ENCODE measurements around the gene C12orf43.

The C12orf43 gene

DNA sequence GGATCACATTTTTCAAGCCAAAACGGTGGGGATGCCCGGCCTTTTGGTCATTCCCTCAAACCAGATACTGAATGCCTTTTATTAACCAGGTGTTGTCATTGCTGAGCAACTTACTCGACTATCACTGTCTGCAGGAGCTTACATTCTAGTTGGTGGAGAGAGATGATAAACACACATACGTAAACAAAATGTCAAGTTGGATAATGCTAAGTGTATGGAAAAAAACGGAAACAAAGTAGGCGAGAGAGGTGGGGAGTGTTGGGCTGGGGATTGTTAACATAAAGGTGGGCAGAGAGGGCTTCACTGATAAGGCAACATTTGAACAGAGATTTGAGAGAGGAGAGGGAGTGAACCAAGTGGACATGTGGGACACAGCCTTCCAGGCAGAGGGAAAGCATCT is 4.5 kb downstream of the C12orf43 start:
- H3K4me1 ChIP-seq (ENCODE audit: control insufficient read depth in 2 of 2, insufficient read depth in 1 of 2, low read depth in 1 of 2, low read length in 2 of 2): peaks cover 2% of the 10 kb centered on the region in 2 donors
- H3K4me2 ChIP-seq (ENCODE audit: insufficient read depth, low read length, poor library complexity, severe bottlenecking): no peak overlapping the region
- no peak overlapping the region for H3K14ac ChIP-seq (ENCODE audit: low read length)
- no peak overlapping the region for H3K4ac ChIP-seq (ENCODE audit: low read length)
- H3K9ac ChIP-seq (ENCODE audit: low read depth, low read length, poor library complexity): peak overlapping the region; percentile 3
- no peak overlapping the region for H2AK5ac ChIP-seq (ENCODE audit: low read depth, low read length)
- DNase-seq (ENCODE audit: low spot score): no peak
- H3K18ac ChIP-seq (ENCODE audit: low read length): no peak overlapping the region
- H2AFZ ChIP-seq (ENCODE audit: low read length): no peak overlapping the region
- no peak overlapping the region for H3K4me3 ChIP-seq (ENCODE audit: low read length in 2 of 2)
- H2BK12ac ChIP-seq (ENCODE audit: low read length): no peak overlapping the region
- no peak overlapping the region for H4K8ac ChIP-seq (ENCODE audit: low read depth, low read length)
- H3K27me3 ChIP-seq (ENCODE audit: control insufficient read depth in 3 of 3, insufficient read depth in 3 of 3, low read depth in 1 of 3, low read length in 3 of 3): peaks cover 0 to 2% (median 0%) of the 10 kb centered on the region in 3 experiments
- no peak overlapping the region for H2BK15ac ChIP-seq (ENCODE audit: low read length)
- no peak overlapping the region for H4K91ac ChIP-seq (ENCODE audit: low read depth, low read length, poor library complexity)
- H2BK5ac ChIP-seq (ENCODE audit: low read length): no peak overlapping the region
- no peak overlapping the region for H3K23ac ChIP-seq (ENCODE audit: low read depth, low read length, poor library complexity)
- H2BK120ac ChIP-seq (ENCODE audit: low read depth, low read length): no peak overlapping the region
- no peaks in the 10 kb centered on the region for H3K9me3 ChIP-seq (replicated peaks in 1 of 2; ENCODE audit: control insufficient read depth in 2 of 2, insufficient read depth in 1 of 2, low read depth in 1 of 2, low read length in 2 of 2)
- H3K27ac ChIP-seq (replicated peaks; ENCODE audit: low read length): no peak overlapping the region
- peaks cover 24 to 61% of the 10 kb centered on the region in 2 donors for H3K36me3 ChIP-seq (replicated peaks in 1 of 2; ENCODE audit: control insufficient read depth in 2 of 2, insufficient read depth in 2 of 2, low read length in 2 of 2)
- no CpG with 5 or more reads among the region's 6 CpGs for WGBS, 2 donors (ENCODE audit: extremely low coverage in 2 of 2, insufficient read length in 2 of 2, insufficient replicate concordance in 1 of 2)
- no peaks in the 10 kb centered on the region for H3K79me1 ChIP-seq (ENCODE audit: low read depth, low read length)

DNA sequence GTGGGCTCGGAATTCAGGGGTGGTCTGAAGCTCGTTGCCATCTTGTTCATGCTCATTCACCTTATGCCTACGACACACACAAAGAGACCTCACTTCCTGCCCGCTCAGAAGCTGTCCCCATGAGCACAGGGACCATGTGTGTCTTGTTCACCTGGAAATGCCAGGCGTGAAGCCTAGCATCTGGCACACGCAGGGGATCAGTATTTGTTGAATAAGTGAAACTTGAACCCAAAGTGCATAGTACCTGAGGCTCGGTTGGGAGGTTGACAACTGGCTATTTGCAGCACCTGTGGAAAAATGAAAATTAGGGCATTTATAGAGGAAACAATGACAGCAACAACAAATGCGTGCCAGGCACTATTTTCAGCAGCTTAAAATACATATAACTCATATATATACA is 5.4 kb downstream of the C12orf43 start:
- peaks cover 24 to 67% of the 10 kb centered on the region in 2 donors for H3K36me3 ChIP-seq (replicated peaks in 1 of 2; ENCODE audit: control insufficient read depth in 2 of 2, insufficient read depth in 2 of 2, low read length in 2 of 2)
- no peak overlapping the region for H3K14ac ChIP-seq (ENCODE audit: low read length)
- no peak overlapping the region for H2BK15ac ChIP-seq (ENCODE audit: low read length)
- H2AK5ac ChIP-seq (ENCODE audit: low read depth, low read length): no peak overlapping the region
- H3K23ac ChIP-seq (ENCODE audit: low read depth, low read length, poor library complexity): no peak overlapping the region
- H3K79me1 ChIP-seq (ENCODE audit: low read depth, low read length): no peaks in the 10 kb centered on the region
- no peak for DNase-seq (ENCODE audit: low spot score)
- H4K91ac ChIP-seq (ENCODE audit: low read depth, low read length, poor library complexity): no peak overlapping the region
- no peak overlapping the region for H3K4me2 ChIP-seq (ENCODE audit: insufficient read depth, low read length, poor library complexity, severe bottlenecking)
- H3K4ac ChIP-seq (ENCODE audit: low read length): no peak overlapping the region
- H2BK120ac ChIP-seq (ENCODE audit: low read depth, low read length): no peak overlapping the region
- no peak overlapping the region for H2AFZ ChIP-seq (ENCODE audit: low read length)
- no peaks in the 10 kb centered on the region for H3K9me3 ChIP-seq (replicated peaks in 1 of 2; ENCODE audit: control insufficient read depth in 2 of 2, insufficient read depth in 1 of 2, low read depth in 1 of 2, low read length in 2 of 2)
- no peak overlapping the region for H4K8ac ChIP-seq (ENCODE audit: low read depth, low read length)
- peaks cover 2% of the 10 kb centered on the region in 2 donors for H3K4me1 ChIP-seq (ENCODE audit: control insufficient read depth in 2 of 2, insufficient read depth in 1 of 2, low read depth in 1 of 2, low read length in 2 of 2)
- no peak overlapping the region for H2BK5ac ChIP-seq (ENCODE audit: low read length)
- H3K4me3 ChIP-seq (ENCODE audit: low read length in 2 of 2): no peak overlapping the region
- peaks cover 0 to 2% (median 0%) of the 10 kb centered on the region in 3 experiments for H3K27me3 ChIP-seq (ENCODE audit: control insufficient read depth in 3 of 3, insufficient read depth in 3 of 3, low read depth in 1 of 3, low read length in 3 of 3)
- H3K9ac ChIP-seq (ENCODE audit: low read depth, low read length, poor library complexity): no peak overlapping the region
- no peak overlapping the region for H3K18ac ChIP-seq (ENCODE audit: low read length)
- H3K27ac ChIP-seq (replicated peaks; ENCODE audit: low read length): no peak overlapping the region
- WGBS, 2 donors (ENCODE audit: extremely low coverage in 2 of 2, insufficient read length in 2 of 2, insufficient replicate concordance in 1 of 2): no CpG with 5 or more reads among the region's 8 CpGs
- H2BK12ac ChIP-seq (ENCODE audit: low read length): no peak overlapping the region

DNA sequence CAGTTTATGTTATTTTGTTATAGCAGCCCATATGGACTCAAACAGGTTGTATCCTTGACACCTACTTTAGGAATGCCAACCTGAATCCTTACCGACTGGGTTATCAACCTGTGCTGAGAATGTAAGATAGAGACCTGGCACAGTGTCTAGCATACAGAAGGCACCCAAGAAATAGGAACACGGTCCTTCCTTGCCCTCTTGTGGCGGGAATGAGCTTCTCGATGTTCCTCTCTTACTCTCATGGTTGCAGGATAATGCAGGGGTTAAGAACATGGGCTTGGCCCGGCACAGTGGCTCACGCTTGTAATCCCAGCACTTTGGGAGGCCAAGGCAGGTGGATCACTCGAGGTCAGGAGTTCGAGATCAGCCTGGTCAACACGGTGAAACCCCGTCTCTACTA is 6.5 kb downstream of the C12orf43 start:
- Histone ChIP-seq H3K14ac (ENCODE audit: low read length) (no peak overlapping the region), H2BK15ac (ENCODE audit: low read length) (no peak overlapping the region), H3K18ac (ENCODE audit: low read length) (no peak overlapping the region), H3K27ac (replicated peaks; ENCODE audit: low read length) (no peak overlapping the region), H2BK5ac (ENCODE audit: low read length) (no peak overlapping the region), H2BK12ac (ENCODE audit: low read length) (no peak overlapping the region), H3K36me3 (replicated peaks in 1 of 2; ENCODE audit: control insufficient read depth in 2 of 2, insufficient read depth in 2 of 2, low read length in 2 of 2) (peaks cover 28 to 77% of the 10 kb centered on the region in 2 donors), H3K4me3 (ENCODE audit: low read length in 2 of 2) (no peak overlapping the region), H4K8ac (ENCODE audit: low read depth, low read length) (no peak overlapping the region), H3K4me1 (ENCODE audit: control insufficient read depth in 2 of 2, insufficient read depth in 1 of 2, low read depth in 1 of 2, low read length in 2 of 2) (no peaks in the 10 kb centered on the region), H3K4me2 (ENCODE audit: insufficient read depth, low read length, poor library complexity, severe bottlenecking) (no peak overlapping the region), H3K79me1 (ENCODE audit: low read depth, low read length) (no peaks in the 10 kb centered on the region), H4K91ac (ENCODE audit: low read depth, low read length, poor library complexity) (no peak overlapping the region), H2BK120ac (ENCODE audit: low read depth, low read length) (no peak overlapping the region), H3K9ac (ENCODE audit: low read depth, low read length, poor library complexity) (no peak overlapping the region), H2AFZ (ENCODE audit: low read length) (no peak overlapping the region), H3K27me3 (ENCODE audit: control insufficient read depth in 3 of 3, insufficient read depth in 3 of 3, low read depth in 1 of 3, low read length in 3 of 3) (peaks cover 0 to 2% (median 0%) of the 10 kb centered on the region in 3 experiments), H3K9me3 (replicated peaks in 1 of 2; ENCODE audit: control insufficient read depth in 2 of 2, insufficient read depth in 1 of 2, low read depth in 1 of 2, low read length in 2 of 2) (no peaks in the 10 kb centered on the region), H2AK5ac (ENCODE audit: low read depth, low read length) (no peak overlapping the region), H3K4ac (ENCODE audit: low read length) (no peak overlapping the region), H3K23ac (ENCODE audit: low read depth, low read length, poor library complexity) (no peak overlapping the region)
- peak; percentile 20 for DNase-seq (ENCODE audit: low spot score)
- WGBS, 2 donors (ENCODE audit: extremely low coverage in 2 of 2, insufficient read length in 2 of 2, insufficient replicate concordance in 1 of 2): no CpG with 5 or more reads among the region's 10 CpGs

DNA sequence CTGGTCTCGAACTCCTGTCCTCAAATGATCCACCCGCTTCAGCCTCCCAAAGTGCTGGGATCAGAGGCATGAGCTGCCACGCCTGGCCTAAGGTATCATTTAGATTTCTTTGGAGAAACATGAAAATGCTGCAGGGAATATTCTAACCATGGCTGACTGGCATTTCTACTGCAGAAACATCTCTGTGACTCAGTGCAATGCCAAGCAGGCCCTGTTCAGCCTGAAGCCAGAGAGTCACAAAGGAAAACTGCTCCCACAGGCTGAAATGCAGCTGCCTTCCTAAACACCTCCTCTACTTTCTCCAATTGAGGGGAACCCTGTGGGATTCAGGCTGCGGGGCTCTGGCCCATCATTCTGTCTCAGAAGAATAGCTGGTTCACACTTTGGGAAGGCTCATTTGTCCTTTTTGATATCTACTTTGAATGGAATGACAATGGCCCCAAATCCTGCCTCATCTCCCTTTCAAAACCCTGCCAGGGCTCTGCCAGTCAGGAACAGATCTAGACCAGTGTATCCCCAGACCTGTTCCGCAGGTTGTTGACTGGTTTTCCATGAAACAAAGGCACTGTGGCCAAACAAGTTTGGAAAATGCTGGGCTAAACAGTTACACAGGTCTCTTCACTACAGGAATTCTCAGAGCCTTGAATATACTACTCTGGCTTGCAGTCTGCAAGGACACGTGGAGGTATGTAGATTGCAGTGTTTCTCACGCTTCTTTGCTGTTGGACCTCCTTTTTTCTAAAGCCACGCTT is 7.8 kb downstream of the C12orf43 start:
- Histone ChIP-seq H2BK15ac (ENCODE audit: low read length) (no peak overlapping the region), H2AFZ (ENCODE audit: low read length) (no peak overlapping the region), H3K27me3 (ENCODE audit: control insufficient read depth in 3 of 3, insufficient read depth in 3 of 3, low read depth in 1 of 3, low read length in 3 of 3) (peaks cover 0 to 2% (median 0%) of the 10 kb centered on the region in 3 experiments), H3K79me1 (ENCODE audit: low read depth, low read length) (no peaks in the 10 kb centered on the region), H3K9me3 (replicated peaks in 1 of 2; ENCODE audit: control insufficient read depth in 2 of 2, insufficient read depth in 1 of 2, low read depth in 1 of 2, low read length in 2 of 2) (no peaks in the 10 kb centered on the region), H3K23ac (ENCODE audit: low read depth, low read length, poor library complexity) (no peak overlapping the region), H3K4me1 (ENCODE audit: control insufficient read depth in 2 of 2, insufficient read depth in 1 of 2, low read depth in 1 of 2, low read length in 2 of 2) (no peaks in the 10 kb centered on the region), H3K36me3 (replicated peaks in 1 of 2; ENCODE audit: control insufficient read depth in 2 of 2, insufficient read depth in 2 of 2, low read length in 2 of 2) (peaks cover 39 to 86% of the 10 kb centered on the region in 2 donors), H3K4me3 (ENCODE audit: low read length in 2 of 2) (no peak overlapping the region), H3K14ac (ENCODE audit: low read length) (no peak overlapping the region), H2AK5ac (ENCODE audit: low read depth, low read length) (no peak overlapping the region), H2BK12ac (ENCODE audit: low read length) (no peak overlapping the region), H2BK120ac (ENCODE audit: low read depth, low read length) (no peak overlapping the region), H3K27ac (replicated peaks; ENCODE audit: low read length) (no peak overlapping the region), H3K18ac (ENCODE audit: low read length) (no peak overlapping the region), H2BK5ac (ENCODE audit: low read length) (no peak overlapping the region), H4K8ac (ENCODE audit: low read depth, low read length) (no peak overlapping the region), H4K91ac (ENCODE audit: low read depth, low read length, poor library complexity) (no peak overlapping the region), H3K4ac (ENCODE audit: low read length) (no peak overlapping the region), H3K4me2 (ENCODE audit: insufficient read depth, low read length, poor library complexity, severe bottlenecking) (no peak overlapping the region), H3K9ac (ENCODE audit: low read depth, low read length, poor library complexity) (no peak overlapping the region)
- DNase-seq (ENCODE audit: low spot score): no peak
- no CpG with 5 or more reads among the region's 8 CpGs for WGBS, 2 donors (ENCODE audit: extremely low coverage in 2 of 2, insufficient read length in 2 of 2, insufficient replicate concordance in 1 of 2)
